K562 (cell line): Measurements from ENCODE around the gene HOXC12. TPM values are rescaled to one million over a fixed set of nuclear protein-coding genes. Genes with fewer than 3 reads are reported as not detected.

Experiments used
- ATAC-seq: fragments of 200-7000 bp; cut with Tn5 transposase; 3 replicates; pipeline ENCODE4 v1.9.1; 2020; ENCODE audit warnings: moderate library complexity
- BruUV-seq: library from RNA; stranded (reverse); fragments of 400-500 nt; replicated peaks from 2 replicates; lab custom pipeline; 2021; lab: Mats Ljungman, UMichigan
- CTCF ChIA-PET: fragments of 300-600 bp; formaldehyde crosslinking; extraction: SDS; loops from one replicate; lab custom pipeline; 2021; ENCODE audit warnings: low intra/inter-chr PET ratio; lab: Yijun Ruan, JAX
- POLR2A ChIA-PET: fragments of 300-600, 350-650 bp; sonication (Branson Sonifier 250); formaldehyde crosslinking; extraction: SDS; loops from one replicate; lab custom pipeline; 2021; ENCODE audit warnings: antibody characterized with exemption, inconsistent platforms; lab: Yijun Ruan, JAX
- DNase-seq, 4 experiments: peaks; one replicate each; pipeline versions ENCODE4 v3.0.0 to v3.0.0-alpha.2; 2011 to 2018; ENCODE audit warnings: low spot score in 3 of 4, mixed read lengths in 3 of 4; ENCODE audit errors: extremely low read depth in 1 of 4
- FAIRE-seq: peaks from 2 replicates; lab custom pipeline; 2011; peaks lifted over from hg19 to GRCh38; lab: Jason Lieb, UNC
- H2AFZ ChIP-seq: 2 replicates; pipeline ENCODE4 v1.6.0; 2011; ENCODE audit warnings: low read depth, low read length, control low read depth, inconsistent platforms
- H3K27ac ChIP-seq: fragments of 200-600 bp; 3 replicates; pipeline ENCODE4 v1.8.0; 2011; ENCODE audit warnings: low read depth, mild to moderate bottlenecking, control low read depth, inconsistent platforms, low read length, moderate library complexity, mixed read lengths; ENCODE audit errors: extremely low read depth
- H3K27me3 ChIP-seq, 2 experiments: fragments of 300-600 bp in 1 of 2; 2 replicates in 1 of 2; 3 replicates in 1 of 2; pipeline versions ENCODE4 v1.6.0 to v1.8.0; 2011; ENCODE audit warnings: inconsistent platforms in 2 of 2, low read length in 2 of 2, mild to moderate bottlenecking in 1 of 2, mixed read lengths in 1 of 2, moderate library complexity in 1 of 2; ENCODE audit not compliant: control insufficient read depth in 2 of 2, insufficient read depth in 2 of 2
- H3K36me3 ChIP-seq: fragments of 300-600 bp; 3 replicates; pipeline ENCODE4 v1.8.0; 2011; ENCODE audit warnings: mild to moderate bottlenecking, low read length, inconsistent platforms; ENCODE audit not compliant: control insufficient read depth, insufficient read depth
- H3K4me1 ChIP-seq, 2 experiments: fragments of 200-600 bp in 1 of 2; replicated peaks in 1 of 2; 2 replicates in 1 of 2; 3 replicates in 1 of 2; pipeline versions ENCODE4 v1.5.1 to v1.8.0; 2011; ENCODE audit warnings: inconsistent platforms in 2 of 2, low read length in 2 of 2, mild to moderate bottlenecking in 1 of 2, mixed read lengths in 1 of 2, moderate library complexity in 1 of 2; ENCODE audit not compliant: control insufficient read depth in 2 of 2, insufficient read depth in 2 of 2
- H3K4me2 ChIP-seq: 2 replicates; pipeline ENCODE4 v1.6.1; 2011; ENCODE audit warnings: low read length, control low read depth, inconsistent platforms, mixed read lengths; ENCODE audit not compliant: insufficient read depth
- H3K4me3 ChIP-seq: fragments of 200-600 bp; sonication (generic), shearing (Covaris generic); 2 replicates; pipeline ENCODE4 v1.5.1; 2016; ENCODE audit warnings: control low read depth, inconsistent platforms
- H3K79me2 ChIP-seq: fragments of 200-600 bp; 3 replicates; pipeline ENCODE4 v1.8.0; 2011; ENCODE audit warnings: low read length, inconsistent platforms; ENCODE audit not compliant: control insufficient read depth, insufficient read depth
- H3K9ac ChIP-seq, 2 experiments: 2 replicates each; pipeline versions ENCODE4 v1.6.0 to v1.6.1; 2011; ENCODE audit warnings: low read depth in 2 of 2, low read length in 2 of 2, control low read depth in 1 of 2, inconsistent platforms in 1 of 2, mild to moderate bottlenecking in 1 of 2, mixed read lengths in 1 of 2; ENCODE audit not compliant: insufficient read depth in 1 of 2
- H3K9me1 ChIP-seq: one replicate; pipeline ENCODE4 v1.6.0; 2011; ENCODE audit warnings: inconsistent platforms, mild to moderate bottlenecking, low read length, moderate library complexity; ENCODE audit not compliant: control insufficient read depth, insufficient read depth
- H3K9me3 ChIP-seq: replicated peaks from 2 replicates; pipeline ENCODE4 v1.5.1; 2011; ENCODE audit warnings: low read depth, low read length, inconsistent platforms; ENCODE audit not compliant: control insufficient read depth, insufficient read depth
- H4K20me1 ChIP-seq: replicated peaks from 2 replicates; pipeline ENCODE4 v1.6.1; 2011; ENCODE audit warnings: low read length, inconsistent platforms, mixed read lengths; ENCODE audit not compliant: control insufficient read depth, insufficient read depth
- GATA2 ChIP-seq: sonication (generic); formaldehyde crosslinking; IDR thresholded peaks from 2 replicates; pipeline ENCODE4 v1.4.0; 2020; ENCODE audit warnings: mild to moderate bottlenecking, missing genetic modification reagents
- ZBTB17 ChIP-seq: fragments of 450-650 bp; formaldehyde crosslinking; IDR thresholded peaks from 2 replicates; pipeline ENCODE4 v1.4.0; 2020; ENCODE audit warnings: mild to moderate bottlenecking
- ZNF165 ChIP-seq: fragments of 250-450 bp; sonication (Bioruptor Pico); IDR thresholded peaks from 2 replicates; pipeline ENCODE4 v1.4.0; 2020; ENCODE audit warnings: borderline replicate concordance
- WGBS: fragments of 100-300 bp; shearing (Covaris generic); methylation state at CpG from one replicate; pipeline ENCODE4 v1.1.6; 2016; ENCODE audit warnings: low coverage, mixed read lengths; ENCODE audit not compliant: insufficient coverage; ENCODE audit errors: missing lambda C conversion rate; 5-methylcytosine and 5-hydroxymethylcytosine counted together
- in situ Hi-C: fragments of 300-500 bp; cut with MboI; formaldehyde crosslinking; loops from 4 replicates; pipeline ENCODE4 v1.15.0; 2018; ENCODE audit warnings: inconsistent platforms, mixed read lengths
- intact Hi-C: fragments of 100-400 bp; cut with micrococcal nuclease; formaldehyde crosslinking; loops from 2 replicates; pipeline ENCODE4 v1.14.2; 2022
- polyA plus RNA-seq, 8 experiments: library from polyadenylated mRNA; depleted of rRNA in 4 of 8; stranded (reverse) in 5 of 8; unstranded in 3 of 8; fragments of >200 nt; fragmentation: Nextera tagmentation in 2 of 8; fragmentation: Illumina TruSeq in 1 of 8; extraction: Ambion mirVana in 2 of 8; extraction: Trizol in 1 of 8; gene quantifications; 2 replicates each; pipeline versions ENCODE4 v1.2.1 to v1.2.3, GENCODE V29; 2011 to 2014; ENCODE audit warnings: inconsistent platforms in 1 of 8, missing spikeins in 1 of 8
- total RNA-seq, 7 experiments: library from RNA; depleted of rRNA in 6 of 7; stranded (reverse); fragments of >200 nt in 6 of 7; fragmentation: Illumina TruSeq in 2 of 7; extraction: Trizol in 2 of 7; gene quantifications; 2 replicates each; pipeline versions ENCODE4 v1.2.1 to v1.2.3, GENCODE V29; 2011 to 2021; ENCODE audit warnings: low replicate concordance in 1 of 7
- TF ChIP-seq, protein P1 (sequence below): fragments of 200-800 bp; sonication (Bioruptor generic); IDR thresholded peaks from 2 replicates; pipeline ENCODE4 v1.6.1; 2017; ENCODE audit warnings: missing genetic modification characterization, missing compliant biosample characterization
- TF ChIP-seq, protein P2 (sequence below): sonication (generic); formaldehyde crosslinking; IDR thresholded peaks from 2 replicates; pipeline ENCODE4 v1.8.1; 2023; ENCODE audit warnings: mild to moderate bottlenecking, missing genetic modification reagents

HOXC12 gene
- total and polyA plus RNA-seq, 9 of the 15 experiments (the other 6 are each of a cell fraction or from before 2014, with no cell fraction given): 0.04 to 0.36 (median 0.11) TPM; not detected in 1

DNA sequence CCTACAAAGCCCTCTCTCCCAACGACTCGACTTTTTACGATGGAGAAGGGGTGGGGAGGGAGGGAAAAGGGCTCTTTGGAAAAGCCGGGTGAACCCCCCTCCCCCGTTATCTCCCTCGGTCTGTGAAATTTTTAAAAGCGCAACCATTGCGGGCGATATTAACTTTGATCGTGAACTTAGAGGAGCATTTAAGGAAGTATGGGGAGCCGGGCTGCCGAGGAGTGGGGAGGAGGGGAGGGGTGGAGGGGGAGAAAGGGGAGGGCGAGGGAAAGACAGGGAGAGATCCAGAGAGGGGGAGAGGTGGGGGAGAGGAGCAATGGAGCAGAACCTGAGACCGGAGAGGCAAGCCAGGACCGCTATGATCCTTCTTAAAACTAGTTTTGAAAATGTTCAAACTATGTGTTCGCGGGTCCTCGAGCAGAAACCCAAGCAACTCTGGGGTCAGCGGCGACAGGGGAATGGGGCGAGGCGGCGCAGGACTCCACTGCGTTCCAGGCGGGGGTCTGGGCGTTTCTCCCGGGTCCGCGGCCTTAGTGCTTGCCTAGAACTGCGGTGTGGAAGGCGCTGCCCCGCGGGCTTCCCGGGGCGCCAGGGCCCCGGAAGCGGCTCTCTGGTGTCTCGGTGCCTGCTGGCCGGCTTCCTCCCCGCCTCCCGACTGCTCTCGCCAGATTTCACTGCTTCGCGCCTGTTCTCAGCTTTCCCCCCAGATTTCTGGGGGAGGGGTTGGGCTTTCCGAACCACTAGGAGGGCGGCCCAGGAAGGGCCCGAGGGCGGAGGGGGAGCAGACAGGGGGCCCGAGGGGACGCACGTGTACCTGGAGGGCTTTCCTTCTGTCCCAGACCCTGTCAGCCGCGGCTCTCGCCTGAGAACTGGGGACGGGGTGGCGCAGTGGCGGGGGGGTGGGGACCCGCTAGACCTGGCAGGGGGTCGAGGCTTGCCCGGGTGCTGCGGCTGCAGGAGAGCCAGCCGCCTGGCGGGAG lies 19.7 kb downstream of the HOXC12 start, which contains the start of gene HOTAIR:
TSS of gene HOTAIR (minus strand) at position 871 of the 980 bp plus-strand sequence.
- intact Hi-C loops: no loop called here
- H3K4me2 ChIP-seq: no peak within 1 kb of the TSS
- DNase-seq (no peak), FAIRE-seq (no peak)
- no peak for TF ChIP-seq GATA2 (CRISPR knock-in tag)
- TF ChIP-seq, protein P1, sequence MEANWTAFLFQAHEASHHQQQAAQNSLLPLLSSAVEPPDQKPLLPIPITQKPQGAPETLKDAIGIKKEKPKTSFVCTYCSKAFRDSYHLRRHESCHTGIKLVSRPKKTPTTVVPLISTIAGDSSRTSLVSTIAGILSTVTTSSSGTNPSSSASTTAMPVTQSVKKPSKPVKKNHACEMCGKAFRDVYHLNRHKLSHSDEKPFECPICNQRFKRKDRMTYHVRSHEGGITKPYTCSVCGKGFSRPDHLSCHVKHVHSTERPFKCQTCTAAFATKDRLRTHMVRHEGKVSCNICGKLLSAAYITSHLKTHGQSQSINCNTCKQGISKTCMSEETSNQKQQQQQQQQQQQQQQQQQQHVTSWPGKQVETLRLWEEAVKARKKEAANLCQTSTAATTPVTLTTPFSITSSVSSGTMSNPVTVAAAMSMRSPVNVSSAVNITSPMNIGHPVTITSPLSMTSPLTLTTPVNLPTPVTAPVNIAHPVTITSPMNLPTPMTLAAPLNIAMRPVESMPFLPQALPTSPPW: 0 out of 2 replicates have a peak, but pooled peaks have one; percentile 12
- no peak for TF ChIP-seq ZBTB17 (CRISPR knock-in tag)
- no peak for TF ChIP-seq ZNF165
- TF ChIP-seq, protein P2, sequence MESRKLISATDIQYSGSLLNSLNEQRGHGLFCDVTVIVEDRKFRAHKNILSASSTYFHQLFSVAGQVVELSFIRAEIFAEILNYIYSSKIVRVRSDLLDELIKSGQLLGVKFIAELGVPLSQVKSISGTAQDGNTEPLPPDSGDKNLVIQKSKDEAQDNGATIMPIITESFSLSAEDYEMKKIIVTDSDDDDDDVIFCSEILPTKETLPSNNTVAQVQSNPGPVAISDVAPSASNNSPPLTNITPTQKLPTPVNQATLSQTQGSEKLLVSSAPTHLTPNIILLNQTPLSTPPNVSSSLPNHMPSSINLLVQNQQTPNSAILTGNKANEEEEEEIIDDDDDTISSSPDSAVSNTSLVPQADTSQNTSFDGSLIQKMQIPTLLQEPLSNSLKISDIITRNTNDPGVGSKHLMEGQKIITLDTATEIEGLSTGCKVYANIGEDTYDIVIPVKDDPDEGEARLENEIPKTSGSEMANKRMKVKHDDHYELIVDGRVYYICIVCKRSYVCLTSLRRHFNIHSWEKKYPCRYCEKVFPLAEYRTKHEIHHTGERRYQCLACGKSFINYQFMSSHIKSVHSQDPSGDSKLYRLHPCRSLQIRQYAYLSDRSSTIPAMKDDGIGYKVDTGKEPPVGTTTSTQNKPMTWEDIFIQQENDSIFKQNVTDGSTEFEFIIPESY (CRISPR knock-in tag): peak; percentile 84
- TF ChIP-seq, all 486 proteins: peak for 2
- 38% methylated on average over 30 of the region's 63 CpGs for WGBS
- Histone ChIP-seq H3K79me2 (no peaks in the 10 kb centered on the region), H3K36me3 (no peaks in the 10 kb centered on the region), H3K9me3 (no peaks in the 10 kb centered on the region), H2AFZ (no peak within 1 kb of the TSS), H3K9me1 (no peaks in the 10 kb centered on the region), H4K20me1 (peaks cover 5% of the 10 kb centered on the region; the same call in 1 of the 2 replicates), H3K4me3 (no peak within 1 kb of the TSS), H3K9ac (peak within 1 kb of the TSS in 1 of 2 experiments; percentile 54; a peak in 2 of 4 replicates), H3K27ac (no peak within 1 kb of the TSS), H3K27me3 (peaks cover 47 to 66% of the 10 kb centered on the region in 2 experiments; a peak in 4 of 5 replicates), H3K4me1 (peaks cover 2 to 25% of the 10 kb centered on the region in 2 experiments; a peak in 2 of 5 replicates)
- no TSS peak for BruUV-seq
- in situ Hi-C loops: no loop called here
- POLR2A ChIA-PET: interaction anchor here (0.6 kb wide), 1 partner anchor 1630 kb away, joined by 3 read pairs; no protein-coding TSS in a partner anchor
- CTCF ChIA-PET: no interaction called here
- 0 out of 3 replicates have a peak, but pooled peaks have one; percentile 20 for ATAC-seq
